HEK293 (cell line): ENCODE measurements around the gene KCNQ1.
A peak's percentile ranks its signal among the peaks of the same experiment; 100 is the strongest.

Source experiments
- CTCF ChIA-PET: fragments of 350-600 bp; formaldehyde crosslinking; extraction: SDS; loops from one replicate; lab custom pipeline; 2021; ENCODE audit warnings: antibody characterized with exemption; lab: Yijun Ruan, JAX
- POLR2A ChIA-PET: fragments of 300-600 bp; formaldehyde crosslinking; extraction: SDS; loops from one replicate; lab custom pipeline; 2020; ENCODE audit warnings: antibody characterized with exemption, inconsistent platforms; lab: Yijun Ruan, JAX
- H3K27ac ChIP-seq: fragments of 200-500 bp; sonication (Bioruptor generic); 2 replicates; pipeline ENCODE4 v1.5.1; 2014; ENCODE audit warnings: low read depth, low read length, control low read depth, inconsistent platforms; ENCODE audit errors: extremely low read depth
- H3K36me3 ChIP-seq, 2 experiments: fragments of 200-500 bp in 1 of 2; sonication (Bioruptor generic) in 1 of 2; 1 replicate in 1 of 2; 2 replicates in 1 of 2; pipeline ENCODE4 v1.5.1; 2014 to 2017; ENCODE audit warnings: inconsistent platforms in 2 of 2, low read length in 2 of 2; ENCODE audit not compliant: control insufficient read depth in 2 of 2, insufficient read depth in 1 of 2
- H3K4me1 ChIP-seq: fragments of 200-500 bp; sonication (Bioruptor generic); 2 replicates; pipeline ENCODE4 v1.5.1; 2014; ENCODE audit warnings: mild to moderate bottlenecking, low read length, inconsistent platforms; ENCODE audit not compliant: control insufficient read depth, insufficient read depth
- H3K4me3 ChIP-seq: 2 replicates; pipeline ENCODE4 v1.5.1; 2011; ENCODE audit warnings: low read depth, mild to moderate bottlenecking, control low read depth, low read length, moderate library complexity
- H3K9me3 ChIP-seq: fragments of 200-500 bp; sonication (Bioruptor generic); 2 replicates; pipeline ENCODE4 v1.5.1; 2014; ENCODE audit warnings: low read depth, low read length, inconsistent platforms; ENCODE audit not compliant: control insufficient read depth, insufficient read depth
- KLF1 ChIP-seq: fragments of 450-650 bp; formaldehyde crosslinking; IDR thresholded peaks from 2 replicates; pipeline ENCODE4 v1.5.1; 2016; ENCODE audit warnings: missing biosample characterization, missing genetic modification characterization
- KLF10 ChIP-seq: fragments of 450-650 bp; IDR thresholded peaks from 2 replicates; pipeline ENCODE4 v1.5.1; 2018; ENCODE audit warnings: missing biosample characterization, mild to moderate bottlenecking, missing genetic modification characterization
- KLF17 ChIP-seq: fragments of 450-650 bp; formaldehyde crosslinking; IDR thresholded peaks from 2 replicates; pipeline ENCODE4 v1.5.1; 2016; ENCODE audit warnings: missing biosample characterization, missing genetic modification characterization
- SETDB1 ChIP-seq: IDR thresholded peaks from one replicate; pipeline ENCODE4 v1.6.1; 2017; ENCODE audit warnings: mild to moderate bottlenecking, low read length, moderate library complexity, mixed read lengths; ENCODE audit not compliant: insufficient read length
- SP7 ChIP-seq: fragments of 450-650 bp; formaldehyde crosslinking; IDR thresholded peaks from 2 replicates; pipeline ENCODE4 v1.5.1; 2016; ENCODE audit warnings: missing biosample characterization, missing genetic modification characterization
- WT1 ChIP-seq: fragments of 450-650 bp; formaldehyde crosslinking; IDR thresholded peaks from 2 replicates; pipeline ENCODE4 v1.5.1; 2016; ENCODE audit warnings: missing biosample characterization, missing genetic modification characterization
- ZBTB20 ChIP-seq: fragments of 450-650 bp; formaldehyde crosslinking; IDR thresholded peaks from 2 replicates; pipeline ENCODE4 v1.5.1; 2016; ENCODE audit warnings: missing biosample characterization, missing genetic modification characterization
- ZEB2 ChIP-seq: fragments of 450-650 bp; formaldehyde crosslinking; IDR thresholded peaks from 2 replicates; pipeline ENCODE4 v1.5.1; 2016; ENCODE audit warnings: missing biosample characterization, missing genetic modification characterization
- ZIC2 ChIP-seq: fragments of 450-650 bp; formaldehyde crosslinking; IDR thresholded peaks from 2 replicates; pipeline ENCODE4 v1.5.1; 2016; ENCODE audit warnings: missing biosample characterization, missing genetic modification characterization
- ZNF114 ChIP-seq: fragments of 450-650 bp; formaldehyde crosslinking; IDR thresholded peaks from 2 replicates; pipeline ENCODE4 v1.5.0; 2017; ENCODE audit warnings: missing biosample characterization, missing genetic modification characterization
- ZNF211 ChIP-seq: fragments of 450-650 bp; formaldehyde crosslinking; IDR thresholded peaks from 2 replicates; pipeline ENCODE4 v1.5.1; 2016; ENCODE audit warnings: low read depth, missing biosample characterization, missing genetic modification characterization
- ZNF214 ChIP-seq: fragments of 450-650 bp; formaldehyde crosslinking; IDR thresholded peaks from 2 replicates; pipeline ENCODE4 v1.5.1; 2017; ENCODE audit warnings: missing biosample characterization, mild to moderate bottlenecking, missing genetic modification characterization, borderline replicate concordance
- ZNF354C ChIP-seq: fragments of 450-650 bp; formaldehyde crosslinking; IDR thresholded peaks from 2 replicates; pipeline ENCODE4 v1.5.1; 2016; ENCODE audit warnings: missing biosample characterization, missing genetic modification characterization, low read depth, borderline replicate concordance
- ZNF394 ChIP-seq: fragments of 450-650 bp; formaldehyde crosslinking; IDR thresholded peaks from 2 replicates; pipeline ENCODE4 v1.5.1; 2016; ENCODE audit warnings: missing biosample characterization, missing genetic modification characterization, mild to moderate bottlenecking, moderate library complexity, borderline replicate concordance
- ZNF555 ChIP-seq: fragments of 450-650 bp; formaldehyde crosslinking; conservative IDR thresholded peaks from 2 replicates; pipeline ENCODE4 v1.5.1; 2017; ENCODE audit warnings: missing biosample characterization, mild to moderate bottlenecking, missing genetic modification characterization, inconsistent platforms
- ZNF623 ChIP-seq: fragments of 450-650 bp; formaldehyde crosslinking; IDR thresholded peaks from 2 replicates; pipeline ENCODE4 v1.5.1; 2016; ENCODE audit warnings: missing biosample characterization, missing genetic modification characterization
- ZNF701 ChIP-seq: fragments of 450-650 bp; formaldehyde crosslinking; IDR thresholded peaks from 2 replicates; pipeline ENCODE4 v1.5.1; 2016; ENCODE audit warnings: missing biosample characterization, missing genetic modification characterization
- ZNF776 ChIP-seq: fragments of 450-650 bp; formaldehyde crosslinking; IDR thresholded peaks from 2 replicates; pipeline ENCODE4 v1.5.0; 2017; ENCODE audit warnings: missing biosample characterization, missing genetic modification characterization, borderline replicate concordance
- TF ChIP-seq, protein P1 (sequence below): fragments of 450-650 bp; formaldehyde crosslinking; IDR thresholded peaks from 2 replicates; pipeline ENCODE4; 2016; ENCODE audit warnings: missing biosample characterization, missing genetic modification characterization
- TF ChIP-seq, protein P2 (sequence below): fragments of 450-650 bp; formaldehyde crosslinking; IDR thresholded peaks from 2 replicates; pipeline ENCODE4 v1.5.1; 2016; ENCODE audit warnings: missing biosample characterization, missing genetic modification characterization
- TF ChIP-seq, protein P3 (sequence below): fragments of 450-650 bp; formaldehyde crosslinking; IDR thresholded peaks from 2 replicates; pipeline ENCODE4 v1.5.1; 2016; ENCODE audit warnings: missing biosample characterization, missing genetic modification characterization, borderline replicate concordance

KCNQ1 gene

GRCh38 chr11:2833716-2834502 is 389.1 kb downstream of the KCNQ1 start (continued):
- no peak for TF ChIP-seq ZNF623 (tag by site-specific recombination)
- no peak for TF ChIP-seq ZNF214 (tag by site-specific recombination)

DNA sequence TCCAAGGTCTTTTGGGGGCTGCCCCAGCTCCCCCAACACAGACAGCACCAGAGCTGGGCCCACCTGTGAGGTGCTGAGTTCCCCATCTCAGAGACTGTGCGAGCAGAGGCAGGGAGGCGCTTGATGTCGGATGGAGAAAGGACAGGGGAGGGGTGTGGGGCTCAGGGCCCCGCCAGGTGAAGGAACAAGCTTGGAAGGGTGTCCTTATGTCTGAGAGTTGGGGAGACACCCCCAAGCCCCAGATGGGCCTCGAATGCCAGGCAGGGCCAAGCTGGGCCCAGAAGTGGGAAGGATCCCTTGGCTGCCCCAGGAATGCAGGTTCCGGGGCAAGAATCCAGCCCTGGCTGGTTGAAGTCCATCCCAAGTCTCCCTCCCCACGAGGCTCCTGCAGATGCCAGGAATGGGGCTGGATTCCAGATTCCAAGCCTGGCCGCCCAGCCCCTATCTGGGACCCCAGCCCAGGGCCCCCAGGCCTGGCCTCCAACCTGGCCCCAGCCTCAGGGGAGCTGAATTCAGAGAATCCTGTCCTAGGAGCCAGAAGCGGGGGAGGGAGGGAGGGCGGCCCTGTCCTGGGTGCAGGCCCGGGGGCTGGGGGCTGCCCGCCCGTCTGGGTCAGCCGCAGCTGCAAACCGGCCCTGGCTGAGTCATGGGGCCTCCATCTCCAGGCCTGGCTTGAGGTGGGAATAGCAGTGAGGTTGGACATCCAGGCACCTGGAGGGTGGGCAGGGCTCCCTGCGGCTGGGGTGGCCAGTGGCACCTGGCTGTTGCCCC is 389.9 kb downstream of the KCNQ1 start:
- TF ChIP-seq ZNF776 (tag by site-specific recombination) (no peak), ZBTB20 (tag by site-specific recombination) (peak; percentile 46)
- TF ChIP-seq, protein P1, sequence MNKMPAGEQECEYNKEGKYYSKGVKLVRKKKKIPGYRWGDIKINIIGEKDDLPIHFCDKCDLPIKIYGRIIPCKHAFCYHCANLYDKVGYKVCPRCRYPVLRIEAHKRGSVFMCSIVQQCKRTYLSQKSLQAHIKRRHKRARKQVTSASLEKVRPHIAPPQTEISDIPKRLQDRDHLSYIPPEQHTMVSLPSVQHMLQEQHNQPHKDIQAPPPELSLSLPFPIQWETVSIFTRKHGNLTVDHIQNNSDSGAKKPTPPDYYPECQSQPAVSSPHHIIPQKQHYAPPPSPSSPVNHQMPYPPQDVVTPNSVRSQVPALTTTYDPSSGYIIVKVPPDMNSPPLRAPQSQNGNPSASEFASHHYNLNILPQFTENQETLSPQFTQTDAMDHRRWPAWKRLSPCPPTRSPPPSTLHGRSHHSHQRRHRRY, result no peak
- TF ChIP-seq, all 188 proteins: peak for 1
- POLR2A ChIA-PET, result interaction anchor here (0.6 kb wide), 1 partner anchor 301 kb away, joined by 5 read pairs; no protein-coding TSS in a partner anchor
- Histone ChIP-seq H3K4me3 (no peak overlapping the region), H3K9me3 (no peaks in the 10 kb centered on the region), H3K36me3 (no peaks in the 10 kb centered on the region), H3K4me1 (no peaks in the 10 kb centered on the region), H3K27ac (no peak overlapping the region)
- CTCF ChIA-PET, result interaction anchor here (0.6 kb wide), 1 partner anchor 53 kb away, joined by 3 read pairs; no protein-coding TSS in a partner anchor

DNA sequence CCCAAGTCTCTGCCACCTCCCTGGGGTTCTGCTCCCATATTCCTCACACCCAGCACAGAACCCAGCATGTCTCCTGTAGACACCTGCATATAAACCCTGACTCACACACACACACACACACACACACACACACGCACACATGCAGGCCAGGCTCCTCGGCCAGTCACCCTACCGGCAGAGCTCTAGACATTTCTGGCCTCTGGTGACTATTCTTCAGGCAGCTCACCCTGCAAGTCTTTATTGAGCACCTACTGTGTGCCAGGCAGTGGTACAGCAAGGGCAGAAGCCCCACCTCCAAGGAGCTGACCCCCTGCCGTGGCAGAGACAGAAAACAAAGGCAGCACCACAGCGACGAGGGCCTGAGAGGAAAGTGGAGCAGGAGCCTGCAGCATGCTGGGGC is 390.5 kb downstream of the KCNQ1 start:
- no peaks in the 10 kb centered on the region for H3K4me1 ChIP-seq
- POLR2A ChIA-PET, result no interaction called here
- no peaks in the 10 kb centered on the region for H3K36me3 ChIP-seq
- no peak for TF ChIP-seq KLF17 (tag by site-specific recombination)
- no peak for TF ChIP-seq ZNF211 (tag by site-specific recombination)
- peak; percentile 70 for TF ChIP-seq ZIC2 (tag by site-specific recombination)
- no peak for TF ChIP-seq ZNF394 (tag by site-specific recombination)
- TF ChIP-seq, protein P2, sequence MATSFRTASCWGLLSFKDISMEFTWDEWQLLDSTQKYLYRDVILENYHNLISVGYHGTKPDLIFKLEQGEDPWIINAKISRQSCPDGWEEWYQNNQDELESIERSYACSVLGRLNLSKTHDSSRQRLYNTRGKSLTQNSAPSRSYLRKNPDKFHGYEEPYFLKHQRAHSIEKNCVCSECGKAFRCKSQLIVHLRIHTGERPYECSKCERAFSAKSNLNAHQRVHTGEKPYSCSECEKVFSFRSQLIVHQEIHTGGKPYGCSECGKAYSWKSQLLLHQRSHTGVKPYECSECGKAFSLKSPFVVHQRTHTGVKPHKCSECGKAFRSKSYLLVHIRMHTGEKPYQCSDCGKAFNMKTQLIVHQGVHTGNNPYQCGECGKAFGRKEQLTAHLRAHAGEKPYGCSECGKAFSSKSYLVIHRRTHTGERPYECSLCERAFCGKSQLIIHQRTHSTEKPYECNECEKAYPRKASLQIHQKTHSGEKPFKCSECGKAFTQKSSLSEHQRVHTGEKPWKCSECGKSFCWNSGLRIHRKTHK (tag by site-specific recombination), result no peak
- TF ChIP-seq WT1 (tag by site-specific recombination), result no peak
- CTCF ChIA-PET, result no interaction called here
- H3K27ac ChIP-seq, result no peak overlapping the region
- no peak overlapping the region for H3K4me3 ChIP-seq
- no peaks in the 10 kb centered on the region for H3K9me3 ChIP-seq

DNA sequence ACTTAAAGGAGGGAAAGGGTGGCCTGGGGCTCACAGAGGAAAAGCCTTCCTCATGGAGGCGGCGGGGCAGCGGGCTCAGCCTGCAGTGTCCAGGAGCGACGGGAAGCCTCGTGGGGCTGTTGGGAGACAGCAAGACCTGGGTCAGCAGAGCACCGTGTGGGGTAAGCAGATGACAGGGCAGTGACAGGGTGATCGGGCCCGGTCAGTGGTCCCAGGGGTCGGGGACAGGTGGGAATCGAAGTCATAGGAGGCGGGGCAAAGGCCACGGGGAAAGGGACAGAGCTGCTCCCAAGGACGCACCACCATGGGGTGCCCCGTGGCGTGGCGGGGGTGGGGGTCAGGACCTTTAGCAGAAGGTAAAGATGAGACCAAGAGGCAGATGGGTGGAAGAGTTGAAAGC is 390.9 kb downstream of the KCNQ1 start:
- Histone ChIP-seq H3K36me3 (no peaks in the 10 kb centered on the region), H3K4me1 (no peaks in the 10 kb centered on the region), H3K27ac (no peak overlapping the region), H3K9me3 (no peaks in the 10 kb centered on the region), H3K4me3 (no peak overlapping the region)
- CTCF ChIA-PET, result no interaction called here
- POLR2A ChIA-PET, result no interaction called here
- no peak for TF ChIP-seq ZEB2
- TF ChIP-seq KLF10 (tag by site-specific recombination), result no peak
- TF ChIP-seq ZNF701 (tag by site-specific recombination), result no peak
- TF ChIP-seq ZNF354C (tag by site-specific recombination), result no peak
- TF ChIP-seq ZNF114 (tag by site-specific recombination), result no peak
- no peak for TF ChIP-seq SETDB1
- TF ChIP-seq SP7 (tag by site-specific recombination), result no peak
- TF ChIP-seq KLF1, result no peak
- TF ChIP-seq, protein P3, sequence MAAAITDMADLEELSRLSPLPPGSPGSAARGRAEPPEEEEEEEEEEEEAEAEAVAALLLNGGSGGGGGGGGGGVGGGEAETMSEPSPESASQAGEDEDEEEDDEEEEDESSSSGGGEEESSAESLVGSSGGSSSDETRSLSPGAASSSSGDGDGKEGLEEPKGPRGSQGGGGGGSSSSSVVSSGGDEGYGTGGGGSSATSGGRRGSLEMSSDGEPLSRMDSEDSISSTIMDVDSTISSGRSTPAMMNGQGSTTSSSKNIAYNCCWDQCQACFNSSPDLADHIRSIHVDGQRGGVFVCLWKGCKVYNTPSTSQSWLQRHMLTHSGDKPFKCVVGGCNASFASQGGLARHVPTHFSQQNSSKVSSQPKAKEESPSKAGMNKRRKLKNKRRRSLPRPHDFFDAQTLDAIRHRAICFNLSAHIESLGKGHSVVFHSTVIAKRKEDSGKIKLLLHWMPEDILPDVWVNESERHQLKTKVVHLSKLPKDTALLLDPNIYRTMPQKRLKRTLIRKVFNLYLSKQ (tag by site-specific recombination), result no peak
- TF ChIP-seq ZNF555 (tag by site-specific recombination), result no peak
